Fibroblast of villous mesenchyme (primary cell): ENCODE results near the gene HIBADH. TPM values are rescaled to one million over a fixed set of nuclear protein-coding genes. Genes with fewer than 3 reads are reported as not detected.
"Not testable (repeated sequence)": the region's sequence is repeated elsewhere in the genome, so short reads cannot be mapped to it uniquely, and the experiment has no call there.

Experiments
- DNase-seq: peaks from one replicate; pipeline ENCODE4 v3.0.0-alpha.2; 2010; ENCODE audit warnings: low read depth
- H3K4me3 ChIP-seq: 2 replicates; pipeline ENCODE4 v1.5.1; 2011; ENCODE audit warnings: low read depth, mild to moderate bottlenecking, low read length
- CTCF ChIP-seq: IDR thresholded peaks from 2 replicates; pipeline ENCODE4 v1.5.1; 2012; ENCODE audit warnings: low read depth, mild to moderate bottlenecking, low read length; ENCODE audit not compliant: insufficient read depth
- total RNA-seq: library from RNA; depleted of rRNA; stranded (reverse); fragments of >200 nt; gene quantifications from 2 replicates; pipeline ENCODE4 v1.2.3, GENCODE V29; 2012

HIBADH gene
- total RNA-seq, 1 donor: 70.0 TPM

GRCh38 chr7:27639851-27640250, 22.8 kb downstream of the HIBADH start:
- no peak for DNase-seq
- no peak overlapping the region for H3K4me3 ChIP-seq
- no peak for TF ChIP-seq CTCF

- DNase-seq: not testable (repeated sequence)
These were observed 23.6 kb downstream of the HIBADH start for GRCh38 chr7:27639048-27639447.

DNA sequence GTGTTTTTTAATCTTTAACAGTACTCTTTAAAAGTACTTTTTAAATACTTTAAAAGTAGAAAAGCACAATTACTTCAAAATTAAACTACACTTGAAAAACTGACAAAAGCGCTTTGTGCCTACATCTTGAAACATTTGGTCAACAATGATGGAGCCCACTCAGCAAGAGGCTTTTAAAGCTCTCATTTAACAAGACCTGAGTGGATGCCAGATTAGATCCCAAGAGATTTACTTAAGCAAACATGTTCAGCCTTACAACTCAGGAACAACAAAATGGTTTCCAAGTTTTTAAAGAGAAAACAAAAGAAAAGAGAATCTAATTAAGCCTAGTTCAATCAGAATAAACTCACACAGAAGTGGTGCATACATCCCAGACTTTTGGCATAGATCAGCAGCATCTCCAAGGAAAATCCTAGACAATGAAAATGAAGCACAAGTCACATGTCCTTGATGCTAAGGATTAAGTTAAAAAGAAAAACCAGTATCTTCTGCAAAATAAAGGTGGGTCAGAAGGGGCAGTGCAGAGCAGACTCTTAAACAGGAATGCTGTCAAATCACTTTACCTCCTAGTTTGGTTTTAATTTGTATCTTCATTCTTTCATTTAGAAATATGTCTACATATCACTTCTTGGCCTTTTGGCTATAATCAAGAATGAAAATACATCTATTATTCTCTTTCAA, 26.2 kb downstream of the HIBADH start:
- peak; percentile 22 for DNase-seq
- no peak for TF ChIP-seq CTCF
- H3K4me3 ChIP-seq: no peak overlapping the region

More at GRCh38 chr7:27639048-27639447, 23.6 kb downstream of the HIBADH start:
- H3K4me3 ChIP-seq: not testable (repeated sequence)

DNA sequence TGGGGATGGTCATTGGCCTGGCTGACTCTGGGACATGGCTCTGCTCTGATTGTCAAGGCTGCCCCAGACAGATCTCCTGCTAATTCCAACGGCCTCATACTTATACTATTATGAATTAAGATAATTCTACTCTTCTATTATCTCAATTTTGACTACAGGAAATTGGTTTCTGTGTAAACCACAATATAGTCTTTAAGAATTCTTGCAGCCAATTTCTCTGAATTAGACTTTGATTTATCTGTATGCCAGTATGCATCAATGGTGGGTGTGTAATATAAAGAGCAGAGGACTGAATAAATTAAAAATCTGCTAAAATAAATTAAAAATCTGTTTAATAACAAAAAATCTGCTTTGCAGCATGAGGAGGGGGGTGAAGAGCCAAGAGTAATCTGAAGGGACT, 27.0 kb downstream of the HIBADH start:
- no peak for TF ChIP-seq CTCF
- no peak overlapping the region for H3K4me3 ChIP-seq
- DNase-seq: no peak

DNA sequence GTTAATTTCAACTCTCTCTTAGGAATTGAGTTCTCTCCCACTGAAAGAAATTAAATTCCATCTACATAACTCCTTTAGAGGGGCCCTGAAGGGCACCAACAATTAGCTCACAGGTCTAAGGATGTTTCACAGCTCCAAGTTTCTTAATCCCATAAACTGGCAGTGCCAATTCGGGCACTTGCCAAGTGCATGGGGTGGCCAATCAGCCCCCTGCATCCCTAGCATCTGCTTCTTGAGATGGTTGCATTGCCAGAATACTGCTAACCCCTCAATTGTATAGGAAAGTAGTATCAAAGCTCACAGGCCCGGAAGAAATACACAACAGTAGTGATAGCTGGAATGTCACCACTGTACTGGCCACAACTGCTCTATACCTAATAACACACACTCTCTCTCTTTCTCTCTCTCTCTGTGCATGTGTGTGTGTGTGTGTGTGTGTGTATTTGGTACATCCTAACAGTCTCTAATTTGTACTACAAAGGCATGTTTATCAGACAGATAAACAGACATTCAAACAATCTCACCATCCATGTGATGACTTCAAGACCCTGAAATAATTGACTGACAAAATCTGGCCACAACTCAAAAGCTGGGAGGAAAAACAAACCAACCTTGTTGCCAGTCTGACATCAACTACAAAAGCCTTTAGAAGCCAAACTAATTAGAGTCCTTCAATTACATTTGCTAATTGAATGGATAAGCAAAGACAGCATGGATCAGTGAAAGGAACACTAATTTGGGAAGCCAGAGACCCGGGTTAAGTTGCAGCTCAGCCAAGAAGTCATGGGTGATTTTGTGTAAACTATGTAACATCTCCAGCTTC, 27.8 kb downstream of the HIBADH start:
- no peak overlapping the region for H3K4me3 ChIP-seq
- no peak for TF ChIP-seq CTCF
- no peak for DNase-seq

DNA sequence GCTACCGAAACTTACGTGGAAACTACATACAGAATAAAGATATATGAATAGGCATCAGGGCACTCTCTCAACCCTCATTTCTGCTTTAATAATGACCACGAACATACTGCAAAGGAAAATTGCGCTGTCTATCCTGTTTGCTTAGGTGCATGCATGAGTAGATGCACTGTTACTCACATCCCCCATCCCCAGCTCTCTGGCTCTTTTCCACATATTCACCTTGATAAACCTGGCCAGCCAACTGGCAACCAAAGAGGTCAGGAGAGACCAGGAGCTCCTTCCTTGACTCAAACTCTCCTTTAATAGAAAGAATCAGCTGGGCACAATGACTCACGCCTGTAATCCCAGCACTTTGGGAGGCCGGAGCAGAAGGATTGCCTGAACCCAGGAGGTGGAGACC, 29.6 kb downstream of the HIBADH start:
- no peak for DNase-seq
- TF ChIP-seq CTCF: no peak
- no peak overlapping the region for H3K4me3 ChIP-seq

DNA sequence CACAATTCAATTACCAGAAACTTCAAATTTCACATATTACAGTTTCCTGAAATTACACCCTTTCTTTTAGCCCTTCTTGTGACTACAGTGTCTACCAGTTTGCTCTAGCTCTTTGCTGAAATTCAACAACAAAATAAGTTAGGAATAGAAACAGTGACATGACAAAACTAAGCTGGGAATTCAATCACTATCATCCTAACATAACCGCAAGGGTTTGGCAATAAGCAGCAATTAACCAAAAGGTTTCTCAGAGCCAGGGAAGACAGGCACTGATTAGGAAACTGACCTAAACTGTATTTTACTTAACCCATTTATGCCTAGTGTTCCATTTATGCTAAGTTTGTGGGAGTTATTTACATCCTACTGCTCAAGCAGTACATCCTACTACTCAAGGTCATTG, 31.3 kb downstream of the HIBADH start:
- H3K4me3 ChIP-seq: no peak overlapping the region
- no peak for TF ChIP-seq CTCF
- DNase-seq: peak; percentile 66
